BLaER1 (cell line): ENCODE results near the gene ZNF516.
A peak's percentile ranks its signal among the peaks of the same experiment; 100 is the strongest.

ENCODE experiments used
- H3K27ac ChIP-seq: shearing (Covaris generic); formaldehyde crosslinking; 2 replicates; pipeline ENCODE4 v1.8.1; 2022
- H3K27me3 ChIP-seq: shearing (Covaris generic); formaldehyde crosslinking; 2 replicates; pipeline ENCODE4 v1.8.1; 2022
- H3K36me3 ChIP-seq: shearing (Covaris generic); formaldehyde crosslinking; 2 replicates; pipeline ENCODE4 v1.8.1; 2022
- H3K4me1 ChIP-seq: shearing (Covaris generic); formaldehyde crosslinking; 2 replicates; pipeline ENCODE4 v1.8.1; 2022
- H3K4me2 ChIP-seq: shearing (Covaris generic); formaldehyde crosslinking; 2 replicates; pipeline ENCODE4 v1.8.1; 2022
- H3K4me3 ChIP-seq: shearing (Covaris generic); formaldehyde crosslinking; 2 replicates; pipeline ENCODE4 v1.8.1; 2022
- H3K9ac ChIP-seq: shearing (Covaris generic); formaldehyde crosslinking; 2 replicates; pipeline ENCODE4 v1.8.1; 2022
- H3K9me3 ChIP-seq: shearing (Covaris generic); formaldehyde crosslinking; 2 replicates; pipeline ENCODE4 v1.8.1; 2022
- H4K20me1 ChIP-seq: shearing (Covaris generic); formaldehyde crosslinking; 2 replicates; pipeline ENCODE4 v1.8.1; 2022
- Cebpa-rat ChIP-seq: shearing (Covaris generic); IDR thresholded peaks from 2 replicates; pipeline ENCODE4 v1.8.1; 2022

The ZNF516 gene

DNA sequence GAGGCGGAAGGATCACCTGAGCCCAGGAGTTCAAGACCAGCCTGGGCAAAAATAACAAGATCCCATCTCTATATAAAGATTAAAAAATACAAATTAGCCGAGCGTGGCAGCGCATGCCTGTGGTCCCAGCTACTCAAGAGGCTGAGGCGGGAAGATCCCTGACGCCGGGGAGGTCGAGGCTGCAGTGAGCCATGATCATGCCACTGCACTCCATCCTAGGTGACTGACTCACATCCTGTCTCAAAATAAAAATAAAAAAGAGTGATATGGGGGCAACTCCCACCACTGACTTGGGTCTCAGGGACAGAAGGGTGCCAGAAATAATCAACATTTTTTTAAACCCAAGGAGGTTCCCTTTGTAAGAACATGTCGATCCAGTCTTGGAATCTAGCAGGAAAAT lies 37.6 kb downstream of the ZNF516 start:
- Histone ChIP-seq H3K4me3 (no peak overlapping the region), H3K27me3 (no peaks in the 10 kb centered on the region)

DNA sequence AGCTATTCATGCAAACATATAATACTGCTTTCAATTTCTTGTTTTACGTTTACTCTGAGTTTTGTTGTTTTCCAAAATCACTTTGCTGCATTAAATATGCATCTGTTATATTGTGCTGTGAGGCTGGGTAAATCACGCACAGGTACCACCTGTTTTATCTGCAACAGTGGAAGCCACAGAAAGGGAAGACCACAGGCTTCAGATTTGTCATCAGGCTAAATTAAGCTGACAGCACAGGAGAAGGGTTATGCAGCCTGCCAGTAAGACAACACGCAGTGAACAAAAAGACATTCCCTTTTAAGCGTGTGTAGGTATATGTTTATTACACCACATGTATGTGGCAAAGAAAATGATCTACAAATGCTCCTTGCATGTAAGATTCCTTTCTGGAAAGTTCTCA lies 38.2 kb downstream of the ZNF516 start:
- peaks cover 36% of the 10 kb centered on the region for H3K36me3 ChIP-seq
- peaks cover 88% of the 10 kb centered on the region for H3K4me1 ChIP-seq
- no peaks in the 10 kb centered on the region for H3K27me3 ChIP-seq
- H4K20me1 ChIP-seq: peaks cover 100% of the 10 kb centered on the region
- no peaks in the 10 kb centered on the region for H3K9me3 ChIP-seq
- H3K4me3 ChIP-seq: no peak overlapping the region
- no peak for TF ChIP-seq Cebpa-rat
- H3K9ac ChIP-seq: no peak overlapping the region
- H3K27ac ChIP-seq: 0 out of 2 replicates have a peak overlapping the region, but pooled peaks have one; percentile 3
- peak overlapping the region; percentile 59 for H3K4me2 ChIP-seq

More for the DNA sequence above, 37.6 kb downstream of the ZNF516 start:
- Histone ChIP-seq H3K9ac (0 out of 2 replicates have a peak overlapping the region, but pooled peaks have one; percentile 20), H3K4me2 (peak overlapping the region; percentile 59), H3K36me3 (peaks cover 43% of the 10 kb centered on the region), H3K4me1 (peaks cover 88% of the 10 kb centered on the region), H4K20me1 (peaks cover 100% of the 10 kb centered on the region), H3K27ac (peak overlapping the region; percentile 3; the same call in 1 of the 2 replicates), H3K9me3 (no peaks in the 10 kb centered on the region)
- TF ChIP-seq Cebpa-rat: no peak

DNA sequence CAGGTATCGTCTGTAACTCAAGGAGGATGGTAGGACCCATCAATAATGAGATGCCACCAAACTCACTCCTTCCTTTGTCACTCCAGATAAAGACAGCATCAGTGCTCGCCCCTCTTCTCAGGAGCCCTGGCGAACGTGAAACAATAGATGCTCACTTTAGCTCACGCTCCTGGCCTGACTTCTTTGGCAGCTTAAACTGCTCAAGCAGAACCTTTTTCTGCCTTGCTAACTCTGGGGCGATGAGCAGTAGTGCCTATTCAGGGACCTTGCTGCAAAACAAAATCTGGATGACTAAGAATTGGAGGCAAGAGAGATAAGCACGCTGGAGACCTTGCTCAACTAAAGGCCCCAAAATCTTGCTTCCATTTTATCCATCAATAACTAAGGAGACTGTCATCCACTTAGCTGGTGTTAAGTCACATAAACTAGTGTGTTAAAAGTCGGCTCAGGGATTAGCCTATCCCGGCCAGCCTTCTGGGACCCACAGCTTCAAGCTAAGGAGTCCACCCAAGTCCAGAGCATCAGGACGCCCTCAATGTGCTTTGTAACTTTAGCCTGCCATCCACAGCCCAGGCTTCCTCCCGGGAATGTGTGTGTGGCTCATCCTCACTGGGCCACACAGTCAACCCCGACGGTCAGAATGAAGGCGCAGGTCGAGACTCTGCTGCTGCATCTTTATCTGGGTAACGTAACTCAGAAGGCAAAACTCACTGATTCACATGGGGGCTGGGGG lies 38.9 kb downstream of the ZNF516 start:
- Histone ChIP-seq H3K4me1 (peaks cover 88% of the 10 kb centered on the region), H3K27ac (no peak overlapping the region), H3K9ac (peak overlapping the region; percentile 28; the same call in 1 of the 2 replicates), H3K27me3 (no peaks in the 10 kb centered on the region), H4K20me1 (peaks cover 100% of the 10 kb centered on the region), H3K9me3 (no peaks in the 10 kb centered on the region), H3K4me2 (peak overlapping the region; percentile 59), H3K4me3 (no peak overlapping the region), H3K36me3 (peaks cover 30% of the 10 kb centered on the region)
- TF ChIP-seq Cebpa-rat: no peak

DNA sequence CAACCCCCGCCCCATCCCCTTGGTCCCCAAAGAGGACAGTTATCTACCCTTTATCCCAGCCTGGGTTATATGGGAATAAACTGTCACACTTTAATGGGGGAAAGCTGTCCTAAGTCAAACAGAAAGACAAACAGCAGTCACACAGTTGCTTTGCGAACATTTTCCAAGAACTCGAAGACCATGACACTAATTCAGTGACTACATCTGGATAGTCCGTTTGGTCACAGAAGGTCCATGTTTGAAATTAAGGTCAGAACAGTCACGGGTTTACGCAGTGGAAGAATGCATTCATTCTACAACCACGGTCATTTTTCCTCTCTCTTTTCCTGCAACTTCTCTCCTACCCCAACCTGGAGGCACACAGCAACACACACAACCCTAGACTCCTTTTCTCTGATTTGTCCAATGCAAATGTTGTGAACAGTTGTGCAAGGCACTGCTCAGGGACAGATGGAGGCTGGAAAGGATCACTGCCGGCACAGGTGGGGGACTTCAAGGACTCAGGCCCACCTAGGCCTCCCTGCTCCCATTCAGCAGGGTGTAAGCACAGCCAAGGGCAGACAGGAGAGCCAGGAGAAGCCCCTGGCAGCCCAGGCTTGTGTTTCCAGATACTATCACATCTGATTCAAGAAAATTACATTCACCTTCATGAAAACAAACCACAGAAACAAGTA lies 39.9 kb downstream of the ZNF516 start:
- Histone ChIP-seq H3K4me2 (peak overlapping the region; percentile 59), H3K9ac (no peak overlapping the region), H3K9me3 (no peaks in the 10 kb centered on the region), H3K4me1 (peaks cover 88% of the 10 kb centered on the region), H3K4me3 (no peak overlapping the region), H3K27ac (no peak overlapping the region), H3K36me3 (peaks cover 19% of the 10 kb centered on the region), H4K20me1 (peaks cover 95% of the 10 kb centered on the region), H3K27me3 (no peaks in the 10 kb centered on the region)
- TF ChIP-seq Cebpa-rat: no peak

GRCh38 chr18:76454418-76454817 lies 40.6 kb downstream of the ZNF516 start:
- no peak for TF ChIP-seq Cebpa-rat
- 0 out of 2 replicates have a peak overlapping the region, but pooled peaks have one; percentile 1 for H3K4me2 ChIP-seq
- no peak overlapping the region for H3K27ac ChIP-seq
- H3K4me3 ChIP-seq: no peak overlapping the region
- H3K4me1 ChIP-seq: peaks cover 94% of the 10 kb centered on the region
- H3K9me3 ChIP-seq: no peaks in the 10 kb centered on the region
- peaks cover 12% of the 10 kb centered on the region for H3K36me3 ChIP-seq
- H3K9ac ChIP-seq: no peak overlapping the region
- H4K20me1 ChIP-seq: peaks cover 93% of the 10 kb centered on the region
- H3K27me3 ChIP-seq: no peaks in the 10 kb centered on the region

DNA sequence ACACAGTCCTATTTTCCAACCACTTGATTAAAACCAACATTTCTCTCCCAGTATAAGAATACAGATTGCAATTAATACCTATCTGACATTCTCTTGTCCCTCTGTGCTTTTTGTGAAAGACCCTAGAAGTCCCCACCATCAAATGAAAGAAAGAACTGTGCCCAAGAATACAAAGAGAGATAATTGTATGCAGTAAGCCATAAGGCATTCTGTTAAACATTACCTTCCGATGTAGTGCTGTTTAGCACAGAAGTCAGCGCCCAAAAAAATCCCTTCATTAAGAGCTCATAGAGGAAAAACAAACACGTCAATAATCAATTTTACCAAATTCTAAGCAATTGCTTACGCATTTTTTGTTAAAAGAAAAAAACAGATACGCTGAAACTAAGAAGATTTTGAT lies 41.1 kb downstream of the ZNF516 start:
- H4K20me1 ChIP-seq: peaks cover 93% of the 10 kb centered on the region
- H3K9me3 ChIP-seq: no peaks in the 10 kb centered on the region
- TF ChIP-seq Cebpa-rat: no peak
- no peaks in the 10 kb centered on the region for H3K27me3 ChIP-seq
- no peak overlapping the region for H3K4me3 ChIP-seq
- peaks cover 94% of the 10 kb centered on the region for H3K4me1 ChIP-seq
- no peak overlapping the region for H3K4me2 ChIP-seq
- H3K36me3 ChIP-seq: peaks cover 11% of the 10 kb centered on the region
- H3K27ac ChIP-seq: no peak overlapping the region
- no peak overlapping the region for H3K9ac ChIP-seq

DNA sequence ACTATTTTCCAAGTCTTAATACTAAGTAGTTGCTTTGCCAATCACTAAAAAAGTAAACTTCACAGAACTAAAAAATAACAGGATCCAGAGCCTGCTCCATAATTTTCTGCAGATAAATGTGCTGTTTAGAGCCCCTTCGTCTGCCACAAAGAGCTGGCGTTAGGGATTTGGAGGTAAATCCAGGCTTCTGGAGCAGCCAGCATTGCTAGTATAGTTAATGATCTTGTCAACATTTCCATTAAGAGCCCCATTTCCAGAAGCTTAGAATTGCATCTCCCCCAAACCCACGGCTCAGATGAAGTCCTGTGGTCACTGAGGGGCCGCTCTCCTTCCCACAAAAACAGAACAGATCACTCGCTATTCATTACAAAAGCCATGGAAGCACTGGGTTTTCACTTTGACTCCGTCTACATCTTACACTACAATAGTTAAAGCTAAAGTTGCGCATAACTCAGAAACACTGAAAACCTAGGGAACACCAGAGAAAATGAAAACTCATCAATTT lies 41.9 kb downstream of the ZNF516 start:
- H3K4me3 ChIP-seq: no peak overlapping the region
- H3K27me3 ChIP-seq: no peaks in the 10 kb centered on the region
- peaks cover 94% of the 10 kb centered on the region for H3K4me1 ChIP-seq
- 0 out of 2 replicates have a peak, but pooled peaks cover 11% of the 10 kb centered on the region for H3K36me3 ChIP-seq
- H3K9me3 ChIP-seq: no peaks in the 10 kb centered on the region
- H3K4me2 ChIP-seq: peak overlapping the region; percentile 90
- peak overlapping the region; percentile 82; the same call in 1 of the 2 replicates for H3K27ac ChIP-seq
- no peak for TF ChIP-seq Cebpa-rat
- peaks cover 93% of the 10 kb centered on the region for H4K20me1 ChIP-seq
- H3K9ac ChIP-seq: no peak overlapping the region

DNA sequence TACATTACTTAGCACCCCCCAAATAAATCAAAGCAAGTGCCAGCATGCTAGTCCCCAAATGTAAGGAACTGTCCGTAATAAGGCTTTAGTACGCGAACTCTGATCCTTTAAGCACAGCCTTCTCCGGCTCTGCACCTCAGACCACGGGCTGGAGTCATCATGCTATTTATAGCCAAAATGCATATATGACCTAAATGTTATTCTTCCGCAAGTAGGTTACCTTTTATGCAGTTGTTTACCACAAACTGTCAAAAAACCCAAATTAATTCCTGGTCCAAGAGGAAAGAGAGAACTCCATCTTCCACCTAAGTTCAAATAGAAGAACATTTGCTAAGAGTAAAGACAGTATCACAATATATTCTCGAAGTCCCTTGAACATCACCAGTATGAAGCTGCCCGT lies 42.7 kb downstream of the ZNF516 start:
- peak overlapping the region; percentile 82 for H3K9ac ChIP-seq
- H3K27ac ChIP-seq: peak overlapping the region; percentile 82
- H4K20me1 ChIP-seq: peaks cover 93% of the 10 kb centered on the region
- H3K36me3 ChIP-seq: peaks cover 13% of the 10 kb centered on the region; the same call in 1 of the 2 replicates
- H3K9me3 ChIP-seq: no peaks in the 10 kb centered on the region
- peak overlapping the region; percentile 90 for H3K4me2 ChIP-seq
- TF ChIP-seq Cebpa-rat: no peak
- peaks cover 89% of the 10 kb centered on the region for H3K4me1 ChIP-seq
- H3K4me3 ChIP-seq: peak overlapping the region; percentile 68; the same call in 1 of the 2 replicates
- H3K27me3 ChIP-seq: no peaks in the 10 kb centered on the region

GRCh38 chr18:76451396-76452331 lies 43.4 kb downstream of the ZNF516 start:
- H3K27me3 ChIP-seq: no peaks in the 10 kb centered on the region
- peak overlapping the region; percentile 82 for H3K27ac ChIP-seq
- TF ChIP-seq Cebpa-rat: no peak
- peak overlapping the region; percentile 90 for H3K4me2 ChIP-seq
- peak overlapping the region; percentile 68 for H3K4me3 ChIP-seq
- peaks cover 89% of the 10 kb centered on the region for H3K4me1 ChIP-seq
- H4K20me1 ChIP-seq: peaks cover 93% of the 10 kb centered on the region
- peaks cover 18% of the 10 kb centered on the region; the same call in 1 of the 2 replicates for H3K36me3 ChIP-seq
- no peaks in the 10 kb centered on the region for H3K9me3 ChIP-seq
- H3K9ac ChIP-seq: peak overlapping the region; percentile 82
